ENCODE measurements around the gene IPO7.

- TF ChIP-seq CTCF (IDR thresholded peaks at IDR 0.05) (no peak), POLR2A (IDR thresholded peaks at IDR 0.05) (no peak)
Measured at GRCh38 chr11:9351321-9351881, 33.1 kb upstream of the IPO7 start.
